Right lobe of liver (tissue), 4 donors: ENCODE results near the gene ADGRG3.

Source experiments
- POLR2A ChIP-seq: fragments of 450-650 bp; IDR thresholded peaks from one replicate; pipeline ENCODE4 v1.6.1; 2017; ENCODE audit warnings: antibody characterized with exemption, mild to moderate bottlenecking
- TF ChIP-seq, protein P1 (sequence below), 4 donors: fragments of 200-600 bp in 3 of 4; fragments of 450-650 bp in 1 of 4; IDR thresholded peaks; one replicate each; pipeline versions ENCODE4 v1.5.1 to v1.8.0; 2016 to 2022; ENCODE audit warnings: antibody characterized with exemption in 4 of 4, mild to moderate bottlenecking in 2 of 4
- donor health status: DM: no; HTN: no; CAD: no.
- donor health status: DM: no; HTN: no; CAD: no.
- donor health status: DM: no; HTN: yes; CAD: no.

DNA sequence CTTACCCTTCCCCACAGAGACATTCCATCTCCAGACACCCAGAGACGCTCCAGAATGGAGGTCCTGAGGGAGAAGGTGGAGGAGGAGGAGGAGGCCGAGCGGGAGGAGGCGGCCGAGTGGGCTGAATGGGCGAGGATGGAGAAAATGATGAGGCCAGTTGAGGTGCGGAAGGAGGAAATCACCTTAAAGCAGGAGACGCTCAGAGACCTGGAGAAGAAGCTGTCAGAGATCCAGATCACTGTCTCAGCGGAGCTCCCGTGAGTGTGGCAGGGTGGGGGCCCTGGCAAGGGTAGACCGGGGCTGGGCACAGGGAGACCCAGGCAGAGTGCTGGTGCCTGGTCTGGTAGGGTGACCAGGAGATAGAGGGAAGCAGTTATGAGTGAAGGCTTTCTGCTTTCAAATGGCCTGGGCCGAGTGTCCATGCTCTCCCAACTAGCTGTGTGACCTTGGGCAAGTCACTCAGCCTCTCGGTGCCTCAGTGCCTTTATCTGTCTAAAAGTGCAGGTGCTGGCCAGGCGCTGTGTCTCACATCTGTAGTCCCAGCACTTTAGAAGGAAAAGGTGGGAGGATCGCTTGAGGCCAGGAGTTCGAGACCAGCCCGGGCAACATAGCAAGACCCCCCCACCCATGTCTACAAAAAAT, 29.9 kb downstream of the ADGRG3 start:
- no peak for TF ChIP-seq POLR2A
- TF ChIP-seq, protein P1, sequence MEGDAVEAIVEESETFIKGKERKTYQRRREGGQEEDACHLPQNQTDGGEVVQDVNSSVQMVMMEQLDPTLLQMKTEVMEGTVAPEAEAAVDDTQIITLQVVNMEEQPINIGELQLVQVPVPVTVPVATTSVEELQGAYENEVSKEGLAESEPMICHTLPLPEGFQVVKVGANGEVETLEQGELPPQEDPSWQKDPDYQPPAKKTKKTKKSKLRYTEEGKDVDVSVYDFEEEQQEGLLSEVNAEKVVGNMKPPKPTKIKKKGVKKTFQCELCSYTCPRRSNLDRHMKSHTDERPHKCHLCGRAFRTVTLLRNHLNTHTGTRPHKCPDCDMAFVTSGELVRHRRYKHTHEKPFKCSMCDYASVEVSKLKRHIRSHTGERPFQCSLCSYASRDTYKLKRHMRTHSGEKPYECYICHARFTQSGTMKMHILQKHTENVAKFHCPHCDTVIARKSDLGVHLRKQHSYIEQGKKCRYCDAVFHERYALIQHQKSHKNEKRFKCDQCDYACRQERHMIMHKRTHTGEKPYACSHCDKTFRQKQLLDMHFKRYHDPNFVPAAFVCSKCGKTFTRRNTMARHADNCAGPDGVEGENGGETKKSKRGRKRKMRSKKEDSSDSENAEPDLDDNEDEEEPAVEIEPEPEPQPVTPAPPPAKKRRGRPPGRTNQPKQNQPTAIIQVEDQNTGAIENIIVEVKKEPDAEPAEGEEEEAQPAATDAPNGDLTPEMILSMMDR (IDR thresholded peaks at IDR 0.05), result no peak
